ENCODE data around the gene KIF26B.

GRCh38 chr1:245453541-245453940, 298.8 kb downstream of the KIF26B start:
- TF ChIP-seq EZH2 (IDR thresholded peaks at IDR 0.05; ENCODE audit: insufficient read depth, poor library complexity, severe bottlenecking) (no peak), EZH2phosphoT487 (IDR thresholded peaks at IDR 0.05; ENCODE audit: insufficient read depth, low read depth) (no peak)

Measured in GM23248 (cell line).